AG09319 (cell line): ENCODE data around the gene KPNA5.

Experiments
- DNase-seq: peaks from one replicate; pipeline ENCODE4 v3.0.0-alpha.2; 2010; ENCODE audit warnings: low read depth; ENCODE audit errors: extremely low read depth
- TF ChIP-seq, protein P1 (sequence below): IDR thresholded peaks from 2 replicates; pipeline ENCODE4 v1.5.1; 2011; ENCODE audit warnings: low read depth, mild to moderate bottlenecking, inconsistent platforms, low read length, moderate library complexity

Gene KPNA5

DNA sequence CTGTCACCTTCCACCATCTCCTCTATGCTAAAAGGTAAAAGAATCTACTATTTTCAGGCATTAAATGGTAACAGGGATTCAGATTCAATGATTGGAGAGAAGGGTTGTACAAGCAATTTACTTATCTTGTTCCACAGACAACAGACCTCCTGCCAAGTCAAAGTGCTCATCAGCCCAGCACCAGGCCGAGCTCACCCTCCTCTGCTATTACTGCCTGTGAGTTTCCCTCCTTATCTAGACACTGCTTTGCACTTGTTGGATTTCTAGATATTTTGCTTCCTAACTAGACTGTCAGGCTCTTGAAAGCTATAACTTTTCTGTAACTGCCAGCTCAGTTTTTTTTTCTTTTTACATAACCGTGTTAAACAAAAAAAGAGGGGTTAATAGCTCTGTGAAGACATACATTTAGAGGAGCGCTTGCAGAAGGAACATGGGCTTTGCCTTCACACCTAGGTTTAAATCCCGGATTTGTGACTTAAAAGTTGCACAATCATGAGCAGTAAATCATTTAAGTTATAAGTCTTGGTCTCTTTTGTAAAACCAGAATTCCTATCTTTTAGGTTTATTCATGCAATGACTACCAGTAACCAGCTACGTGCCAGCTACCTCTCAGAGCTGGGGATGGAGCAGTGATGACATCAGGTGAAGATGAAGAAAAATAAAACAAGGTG lies 85.6 kb downstream of the KPNA5 start:
- TF ChIP-seq, protein P1, sequence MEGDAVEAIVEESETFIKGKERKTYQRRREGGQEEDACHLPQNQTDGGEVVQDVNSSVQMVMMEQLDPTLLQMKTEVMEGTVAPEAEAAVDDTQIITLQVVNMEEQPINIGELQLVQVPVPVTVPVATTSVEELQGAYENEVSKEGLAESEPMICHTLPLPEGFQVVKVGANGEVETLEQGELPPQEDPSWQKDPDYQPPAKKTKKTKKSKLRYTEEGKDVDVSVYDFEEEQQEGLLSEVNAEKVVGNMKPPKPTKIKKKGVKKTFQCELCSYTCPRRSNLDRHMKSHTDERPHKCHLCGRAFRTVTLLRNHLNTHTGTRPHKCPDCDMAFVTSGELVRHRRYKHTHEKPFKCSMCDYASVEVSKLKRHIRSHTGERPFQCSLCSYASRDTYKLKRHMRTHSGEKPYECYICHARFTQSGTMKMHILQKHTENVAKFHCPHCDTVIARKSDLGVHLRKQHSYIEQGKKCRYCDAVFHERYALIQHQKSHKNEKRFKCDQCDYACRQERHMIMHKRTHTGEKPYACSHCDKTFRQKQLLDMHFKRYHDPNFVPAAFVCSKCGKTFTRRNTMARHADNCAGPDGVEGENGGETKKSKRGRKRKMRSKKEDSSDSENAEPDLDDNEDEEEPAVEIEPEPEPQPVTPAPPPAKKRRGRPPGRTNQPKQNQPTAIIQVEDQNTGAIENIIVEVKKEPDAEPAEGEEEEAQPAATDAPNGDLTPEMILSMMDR: no peak
- no peak for DNase-seq

DNA sequence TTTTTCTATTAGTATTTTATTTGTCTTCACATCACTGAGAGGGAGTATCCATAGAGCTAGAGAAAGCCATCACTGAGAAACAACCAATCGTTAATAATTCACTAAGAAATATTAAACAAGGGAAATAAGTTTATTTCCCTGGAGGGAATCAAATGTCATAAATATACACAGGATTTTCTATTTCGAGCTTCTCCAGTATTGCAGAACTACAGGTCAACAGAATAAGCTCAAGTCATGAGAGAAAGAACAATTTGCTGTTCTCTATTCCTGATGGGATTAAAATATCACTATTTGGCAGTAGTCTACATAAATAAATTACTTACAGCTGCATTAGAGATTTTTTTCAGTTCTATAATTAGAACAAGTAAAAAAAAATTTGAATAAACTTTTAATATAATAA lies 86.7 kb downstream of the KPNA5 start:
- TF ChIP-seq, protein P1: no peak
- no peak for DNase-seq

DNA sequence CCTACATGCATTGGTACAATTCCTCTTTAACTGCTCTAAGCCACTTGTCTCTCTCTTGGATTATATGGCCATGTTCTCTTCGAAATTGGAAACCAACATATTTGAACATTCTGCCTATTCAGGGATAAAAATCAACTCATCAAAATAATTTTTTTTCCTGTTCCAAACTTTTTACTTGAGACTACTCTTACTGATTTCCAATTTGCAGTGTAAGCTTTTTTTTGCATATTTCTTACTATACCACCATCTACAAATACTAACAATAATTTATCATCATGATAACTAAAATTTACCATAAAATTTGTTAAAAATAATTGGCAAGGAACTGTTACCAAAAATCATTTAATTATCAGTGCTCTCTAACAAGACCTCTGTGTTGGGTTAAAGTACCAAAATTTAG lies 91.4 kb downstream of the KPNA5 start:
- no peak for DNase-seq
- TF ChIP-seq, protein P1: no peak

DNA sequence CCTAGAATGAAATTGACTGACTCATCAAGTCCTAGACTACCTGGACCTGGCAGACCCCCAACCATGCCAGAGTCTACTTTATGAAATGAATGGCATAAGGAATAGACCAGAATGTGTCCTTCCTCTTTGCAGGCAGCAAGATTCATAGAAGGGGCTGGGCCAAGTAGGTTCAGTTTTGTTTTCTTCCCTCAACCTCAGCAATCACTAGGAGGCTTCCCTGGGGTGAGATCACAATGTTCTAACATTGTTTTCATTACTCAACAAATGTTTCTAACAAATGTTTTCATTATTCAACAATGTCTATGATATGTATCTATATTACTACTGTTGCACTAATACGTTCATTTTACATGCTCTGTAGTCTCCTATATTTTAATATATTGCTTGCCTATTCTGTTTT lies 92.9 kb downstream of the KPNA5 start:
- TF ChIP-seq, protein P1: no peak
- DNase-seq: no peak

DNA sequence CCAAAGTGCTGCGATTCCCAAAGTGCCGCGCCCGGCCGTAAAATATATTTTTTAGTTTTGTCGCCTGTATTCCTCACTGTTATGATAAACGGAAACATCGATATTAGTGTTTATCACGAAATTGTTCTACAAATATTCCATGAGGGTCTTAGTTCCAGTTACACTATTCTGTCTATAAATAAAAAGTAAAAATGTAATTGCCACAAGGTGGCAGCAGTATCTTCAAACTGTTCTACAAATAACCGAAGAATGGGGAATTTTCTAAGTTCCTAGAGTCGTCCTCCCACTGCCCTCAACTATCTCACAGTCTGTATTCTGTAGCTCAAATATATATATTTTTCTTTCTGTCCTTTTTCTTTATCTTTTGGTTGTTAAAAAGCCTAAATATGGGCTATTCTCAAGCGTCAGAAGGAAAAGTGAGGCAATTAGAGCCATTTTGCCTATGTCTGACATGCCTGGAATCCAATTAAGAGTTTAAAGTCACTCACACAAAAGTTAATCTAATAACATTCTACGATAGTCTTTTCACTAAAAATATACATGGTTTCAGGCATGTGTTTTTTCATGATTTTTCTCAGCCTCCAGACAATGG lies 98.7 kb downstream of the KPNA5 start:
- peak; percentile 5 for DNase-seq
- TF ChIP-seq, protein P1: peak; percentile 40

DNA sequence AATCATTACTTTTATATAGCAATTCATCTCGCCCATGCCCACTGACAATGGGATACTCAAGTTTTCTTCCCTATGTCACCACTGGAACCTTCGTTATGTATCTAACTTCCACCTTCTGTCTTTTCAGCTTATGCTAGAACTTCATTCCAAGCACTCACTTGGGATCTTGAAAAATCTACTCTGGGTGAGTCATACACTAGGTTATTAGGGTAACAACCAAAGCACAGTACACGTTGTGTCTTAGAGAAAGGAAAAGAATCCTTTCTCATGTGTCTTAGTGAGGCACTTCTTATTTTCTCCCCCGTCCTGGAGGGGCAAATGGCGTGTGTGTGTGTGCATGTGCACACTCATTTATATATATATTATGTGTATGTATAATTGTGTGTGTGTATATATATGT lies 102.8 kb downstream of the KPNA5 start:
- TF ChIP-seq, protein P1: no peak
- no peak for DNase-seq
